T47D (cell line): ENCODE results near the gene SLC12A3.

Source experiments
- DNase-seq, 2 experiments: peaks; one replicate each; pipeline versions ENCODE4 v3.0.0 to v3.0.0-alpha.2; 2011 to 2012; ENCODE audit warnings: low read depth in 1 of 2, low spot score in 1 of 2
- JUND ChIP-seq: IDR thresholded peaks from 2 replicates; pipeline ENCODE4 v1.6.1; 2012; ENCODE audit warnings: low read depth
- in situ Hi-C: cut with HindIII; loops from 2 replicates; pipeline ENCODE4 v1.10.0; 2016; ENCODE audit warnings: low sequenced_read_pairs, low pct_unique_long_range_greater_than_20kb

SLC12A3 gene

GRCh38 chr16:56864960-56865359 lies at the start of gene SLC12A3:
TSS of gene SLC12A3 (plus strand) at chr16:56865207. CDS start at chr16:56865236, 29 bp downstream.
- DNase-seq: no peak
- TF ChIP-seq JUND: no peak
- in situ Hi-C loops: no loop called here

- in situ Hi-C loops: no loop called here
- no peak for DNase-seq
- no peak for TF ChIP-seq JUND
Measured at GRCh38 chr16:56815721-56816120, 49.3 kb upstream of the SLC12A3 start.

- no peak for DNase-seq
- in situ Hi-C loops: no loop called here
- TF ChIP-seq JUND: no peak
Measured at GRCh38 chr16:56817056-56817455, 48.0 kb upstream of the SLC12A3 start.

GRCh38 chr16:56817938-56818337 lies 47.1 kb upstream of the SLC12A3 start:
- TF ChIP-seq JUND: no peak
- DNase-seq: no peak
- in situ Hi-C loops: no loop called here

- TF ChIP-seq JUND: no peak
- DNase-seq: no peak
- in situ Hi-C loops: no loop called here
Measured at GRCh38 chr16:56823081-56823733, 41.8 kb upstream of the SLC12A3 start.

GRCh38 chr16:56824331-56824730 lies 40.7 kb upstream of the SLC12A3 start:
- no peak for TF ChIP-seq JUND
- in situ Hi-C loops: no loop called here
- DNase-seq: peak in 1 of 2 experiments; percentile 59

GRCh38 chr16:56824804-56825203 lies 40.2 kb upstream of the SLC12A3 start:
- no peak for TF ChIP-seq JUND
- DNase-seq: no peak
- in situ Hi-C loops: no loop called here

- no peak for DNase-seq
- TF ChIP-seq JUND: no peak
- in situ Hi-C loops: no loop called here
Measured at GRCh38 chr16:56825826-56826225, 39.2 kb upstream of the SLC12A3 start.

GRCh38 chr16:56828647-56829046 lies 36.4 kb upstream of the SLC12A3 start:
- in situ Hi-C loops: no loop called here
- TF ChIP-seq JUND: no peak
- DNase-seq: no peak

GRCh38 chr16:56830669-56831068 lies 34.3 kb upstream of the SLC12A3 start:
- DNase-seq: no peak
- in situ Hi-C loops: no loop called here
- TF ChIP-seq JUND: no peak

- TF ChIP-seq JUND: no peak
- in situ Hi-C loops: no loop called here
- no peak for DNase-seq
Measured at GRCh38 chr16:56832768-56833167, 32.2 kb upstream of the SLC12A3 start.

GRCh38 chr16:56833243-56833970 lies 31.6 kb upstream of the SLC12A3 start:
- TF ChIP-seq JUND: no peak
- DNase-seq: no peak
- in situ Hi-C loops: no loop called here

- DNase-seq: no peak
- TF ChIP-seq JUND: no peak
- in situ Hi-C loops: no loop called here
Measured at GRCh38 chr16:56835320-56835719, 29.7 kb upstream of the SLC12A3 start.
